Activated naive CD4-positive, alpha-beta T cell treated with anti-CD3 and anti-CD28 coated beads, Interleukin-2, amount 50 U/mL, for 72 hours (primary cell): ENCODE measurements around the gene SPATA2L. TPM values are rescaled to one million over a fixed set of nuclear protein-coding genes. Genes with fewer than 3 reads are reported as not detected.

ENCODE experiments used
- ATAC-seq, 2 donors: fragments of 150-1000 bp; cut with Tn5 transposase; 2 replicates each; pipeline ENCODE4 v1.10.0; 2021; ENCODE audit warnings: mild to moderate bottlenecking in 2 of 2, moderate library complexity in 2 of 2
- DNase-seq, 2 donors: peaks; one replicate each; pipeline ENCODE4 v3.0.0; 2021 to 2022; ENCODE audit warnings: low spot score in 2 of 2
- H3K27ac Mint-ChIP-seq, 2 donors: one replicate each; pipeline ENCODE4 v1.8.0; 2022; ENCODE audit warnings: mild to moderate bottlenecking in 2 of 2, mixed read lengths in 2 of 2
- H3K36me3 Mint-ChIP-seq, 2 donors: one replicate each; pipeline ENCODE4 v1.8.0; 2022; ENCODE audit warnings: mixed read lengths in 2 of 2
- H3K9me3 Mint-ChIP-seq, 2 donors: one replicate each; pipeline ENCODE4 v1.8.0; 2022; ENCODE audit warnings: mixed read lengths in 2 of 2
- total RNA-seq, 2 donors: library from RNA; stranded (reverse); gene quantifications; one replicate each; pipeline ENCODE4 v1.2.3, GENCODE V29; 2022

Gene SPATA2L
- total RNA-seq, 2 donors from 2014 or later, result 1.3 to 7.0 TPM

DNA sequence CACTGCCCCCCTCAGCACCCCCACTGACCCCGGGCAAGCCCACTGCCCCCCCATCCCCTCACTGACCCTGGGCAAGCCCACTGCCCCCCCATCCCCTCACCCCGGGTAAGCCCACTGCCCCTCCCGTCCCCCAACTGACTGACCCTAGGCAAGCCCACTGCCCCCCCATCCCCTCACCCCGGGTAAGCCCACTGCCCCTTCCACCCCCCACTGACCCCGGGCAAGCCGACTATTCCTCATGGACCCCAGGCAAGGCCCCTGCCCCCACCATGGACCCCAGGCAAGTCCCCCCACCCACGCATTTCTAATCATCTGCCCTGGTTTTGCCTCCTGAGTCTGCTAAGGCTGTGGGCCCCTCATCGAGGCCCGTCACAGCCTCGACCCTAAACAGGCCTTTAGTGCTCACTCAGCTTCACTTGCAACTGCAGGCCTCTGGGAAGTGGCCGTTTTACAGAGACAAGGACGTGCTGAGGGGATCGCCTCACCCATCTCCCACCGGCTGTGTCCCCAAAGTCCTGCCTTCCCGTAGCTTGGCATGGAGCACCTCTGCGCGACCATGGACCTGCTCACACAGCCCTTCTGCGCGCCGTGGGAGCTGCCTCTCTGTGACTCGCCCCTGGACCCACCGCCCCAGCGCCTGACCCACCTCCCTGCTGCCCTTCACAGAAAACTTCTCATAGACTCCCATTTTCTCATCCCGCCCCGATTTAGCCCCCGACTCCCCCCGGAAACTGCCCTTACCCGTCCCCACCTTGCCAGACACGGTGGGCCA, 15.6 kb upstream of the SPATA2L start:
- H3K9me3 Mint-ChIP-seq, result no peaks in the 10 kb centered on the region
- H3K36me3 Mint-ChIP-seq, result peaks cover 0 to 14% of the 10 kb centered on the region in 2 donors
- DNase-seq (no peak), ATAC-seq (no peak)
- no peak overlapping the region for H3K27ac Mint-ChIP-seq

GRCh38 chr16:89716493-89716892, 15.0 kb upstream of the SPATA2L start:
- no peaks in the 10 kb centered on the region for H3K9me3 Mint-ChIP-seq
- ATAC-seq (no peak), DNase-seq (no peak)
- H3K36me3 Mint-ChIP-seq, result peaks cover 0 to 14% of the 10 kb centered on the region in 2 donors
- no peak overlapping the region for H3K27ac Mint-ChIP-seq

- H3K36me3 Mint-ChIP-seq, result peaks cover 0 to 14% of the 10 kb centered on the region in 2 donors
- peak in 1 of 2 donors; percentile 5 for ATAC-seq
- H3K27ac Mint-ChIP-seq, result peak overlapping the region in 1 of 2 donors; percentile 46
- H3K9me3 Mint-ChIP-seq, result no peaks in the 10 kb centered on the region
- no peak for DNase-seq
Observed at GRCh38 chr16:89712274-89712781, 10.8 kb upstream of the SPATA2L start.

DNA sequence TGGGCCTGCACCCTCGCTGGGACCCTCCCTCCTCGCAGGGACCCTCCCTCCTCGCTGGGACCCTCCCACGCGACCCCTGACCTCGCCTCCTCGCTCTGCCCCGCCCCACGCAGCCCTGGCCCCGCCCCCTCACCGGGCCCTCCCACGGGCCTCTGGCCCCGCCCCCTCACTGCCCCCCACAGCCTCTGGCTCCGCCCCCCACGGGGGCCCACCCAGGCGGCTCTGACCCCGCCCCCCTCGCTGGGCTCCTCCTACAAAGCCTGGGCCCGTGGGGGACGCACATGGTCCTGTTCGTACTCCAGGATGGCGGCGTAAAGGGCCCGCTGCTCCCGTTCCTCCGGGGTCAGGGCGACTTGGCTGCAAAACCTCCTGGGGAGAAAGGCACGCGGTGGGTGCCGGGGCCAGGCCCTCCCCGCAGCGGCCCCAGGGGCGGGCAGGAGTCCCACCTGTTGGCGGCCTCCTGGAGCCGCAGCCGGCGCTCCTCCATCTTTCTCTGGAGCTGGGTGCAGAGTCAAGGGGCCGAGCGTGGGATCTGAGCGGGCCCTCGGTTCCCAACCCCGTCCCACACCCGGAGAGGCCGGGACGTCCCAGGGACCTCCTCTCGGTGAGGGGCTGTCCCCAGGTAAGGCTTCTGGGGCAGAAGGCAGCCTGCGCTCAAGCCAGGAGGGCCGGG, 10.2 kb upstream of the SPATA2L start:
- peak; percentile 72 to 89 for ATAC-seq
- Mint-ChIP-seq H3K9me3 (no peaks in the 10 kb centered on the region), H3K36me3 (peaks cover 0 to 14% of the 10 kb centered on the region in 2 donors), H3K27ac (peak overlapping the region in 1 of 2 donors; percentile 46)
- DNase-seq, result peak in 1 of 2 donors; percentile 96

GRCh38 chr16:89710709-89711564, 9.4 kb upstream of the SPATA2L start:
- DNase-seq, result no peak
- peak in 1 of 2 donors; percentile 21 for ATAC-seq
- Mint-ChIP-seq H3K27ac (no peak overlapping the region), H3K9me3 (no peaks in the 10 kb centered on the region), H3K36me3 (peaks cover 0 to 14% of the 10 kb centered on the region in 2 donors)

GRCh38 chr16:89709716-89710432, 8.4 kb upstream of the SPATA2L start:
- Mint-ChIP-seq H3K9me3 (no peaks in the 10 kb centered on the region), H3K36me3 (peaks cover 0 to 11% of the 10 kb centered on the region in 2 donors), H3K27ac (no peak overlapping the region)
- no peak for ATAC-seq
- no peak for DNase-seq

DNA sequence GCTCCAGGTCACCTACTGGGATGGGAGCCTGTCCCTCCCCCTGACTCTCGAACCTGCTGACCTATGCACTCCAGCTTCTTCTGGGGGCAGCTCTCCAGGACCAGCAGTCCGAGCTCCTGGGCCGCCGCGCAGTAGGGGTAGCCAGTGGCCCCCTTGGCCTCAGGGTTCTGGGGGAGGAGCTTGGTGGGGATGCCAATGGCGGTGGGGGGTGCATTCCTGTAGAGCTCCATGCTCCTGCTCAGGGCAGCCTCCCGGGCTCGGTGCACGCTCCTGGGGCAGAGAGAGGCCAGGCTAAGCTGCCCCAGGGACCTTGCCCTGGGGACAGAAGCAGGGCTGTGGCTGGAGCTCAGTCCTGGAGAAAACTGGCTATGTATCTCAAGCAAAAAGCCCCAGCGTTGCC, 7.7 kb upstream of the SPATA2L start:
- ATAC-seq, result no peak
- peaks cover 0 to 4% of the 10 kb centered on the region in 2 donors for H3K36me3 Mint-ChIP-seq
- H3K9me3 Mint-ChIP-seq, result no peaks in the 10 kb centered on the region
- no peak overlapping the region for H3K27ac Mint-ChIP-seq
- no peak for DNase-seq

GRCh38 chr16:89708481-89708931, 7.0 kb upstream of the SPATA2L start:
- DNase-seq (no peak), ATAC-seq (no peak)
- Mint-ChIP-seq H3K36me3 (no peaks in the 10 kb centered on the region), H3K9me3 (no peaks in the 10 kb centered on the region), H3K27ac (no peak overlapping the region)

DNA sequence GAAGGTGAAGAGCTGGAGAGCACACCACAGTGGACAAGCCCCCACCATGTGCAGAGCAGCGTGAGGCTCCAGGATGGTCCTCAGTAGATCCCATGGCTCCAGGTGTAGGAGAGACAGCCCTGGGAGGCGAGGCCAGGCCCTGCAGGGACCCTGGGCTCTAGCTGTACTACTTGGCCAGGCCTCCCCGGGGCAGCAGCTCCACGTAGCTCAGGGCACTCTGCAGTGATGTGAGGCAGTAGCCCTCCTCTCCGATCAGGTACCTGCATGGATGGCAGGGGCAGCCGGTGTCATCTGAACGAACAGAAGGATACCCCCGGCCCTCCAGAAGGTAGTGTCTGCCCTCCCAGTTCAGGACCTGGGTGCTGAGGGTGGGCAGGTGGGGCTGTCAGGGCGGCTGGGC, 6.2 kb upstream of the SPATA2L start:
- ATAC-seq (no peak), DNase-seq (no peak)
- no peaks in the 10 kb centered on the region for H3K36me3 Mint-ChIP-seq
- H3K27ac Mint-ChIP-seq, result peak overlapping the region in 1 of 2 donors; percentile 72
- no peaks in the 10 kb centered on the region for H3K9me3 Mint-ChIP-seq

- ATAC-seq (no peak), DNase-seq (no peak)
- H3K9me3 Mint-ChIP-seq, result no peaks in the 10 kb centered on the region
- H3K36me3 Mint-ChIP-seq, result no peaks in the 10 kb centered on the region
- H3K27ac Mint-ChIP-seq, result no peak overlapping the region
Observed at GRCh38 chr16:89706518-89707260, 5.2 kb upstream of the SPATA2L start.

DNA sequence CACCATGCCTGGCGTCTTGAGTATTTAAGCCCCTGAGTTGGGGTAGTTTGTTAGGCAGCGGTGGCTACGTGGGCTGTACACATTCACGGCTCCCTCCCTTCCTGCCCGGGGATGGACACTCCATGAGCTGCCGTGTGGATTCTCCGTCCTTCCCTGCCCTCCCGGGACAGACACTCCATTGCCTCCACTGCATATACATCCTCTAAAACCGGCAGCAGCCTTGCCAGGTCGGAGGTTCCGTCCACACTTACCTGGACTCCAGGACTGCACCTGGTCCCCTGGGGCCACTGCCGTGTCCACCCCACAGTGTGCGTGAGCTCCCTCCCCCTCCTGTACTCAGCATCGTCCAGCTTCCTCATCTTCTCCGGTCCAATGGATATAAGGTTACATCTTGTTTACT, 3.5 kb upstream of the SPATA2L start:
- ATAC-seq (no peak), DNase-seq (no peak)
- no peaks in the 10 kb centered on the region for H3K36me3 Mint-ChIP-seq
- H3K27ac Mint-ChIP-seq, result no peak overlapping the region
- no peaks in the 10 kb centered on the region for H3K9me3 Mint-ChIP-seq

GRCh38 chr16:89704281-89704680, 2.8 kb upstream of the SPATA2L start:
- H3K27ac Mint-ChIP-seq, result no peak overlapping the region
- ATAC-seq (no peak), DNase-seq (no peak)
- no peaks in the 10 kb centered on the region for H3K36me3 Mint-ChIP-seq
- H3K9me3 Mint-ChIP-seq, result no peaks in the 10 kb centered on the region

- no peaks in the 10 kb centered on the region for H3K36me3 Mint-ChIP-seq
- H3K27ac Mint-ChIP-seq, result peak overlapping the region; percentile 64 to 85
- DNase-seq, result peak in 1 of 2 donors; percentile 64
- no peaks in the 10 kb centered on the region for H3K9me3 Mint-ChIP-seq
- ATAC-seq, result peak; percentile 27 to 46
Observed at GRCh38 chr16:89700649-89701424, 668 bp downstream of the SPATA2L start.

DNA sequence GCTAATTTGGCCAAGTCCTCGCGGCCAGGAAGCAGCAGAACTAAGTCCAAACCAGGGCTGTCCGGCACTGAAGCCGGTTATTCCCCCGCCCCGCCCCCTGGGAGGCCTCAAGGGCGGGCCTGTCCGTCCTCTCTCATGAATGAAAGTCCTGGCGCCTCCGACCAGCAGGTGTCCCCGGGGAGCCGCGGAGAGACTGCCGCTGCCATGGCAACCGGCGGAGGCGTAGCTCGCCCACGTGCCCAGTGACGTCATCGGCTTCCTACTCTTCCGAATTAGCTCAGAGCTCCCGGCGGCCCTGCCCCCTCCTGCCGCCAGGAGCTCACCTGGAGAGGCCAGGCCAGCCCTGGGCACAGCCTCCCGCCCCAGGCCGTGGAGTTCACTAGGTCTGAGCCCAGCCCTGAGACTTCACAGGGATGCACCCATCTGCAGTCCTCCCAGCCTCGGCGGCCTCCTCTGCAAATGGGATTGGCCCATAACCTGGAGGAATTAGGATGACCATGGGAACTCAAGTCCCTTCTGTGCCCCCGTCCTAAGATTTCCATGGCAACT, 1.3 kb downstream of the SPATA2L start:
- no peaks in the 10 kb centered on the region for H3K9me3 Mint-ChIP-seq
- H3K27ac Mint-ChIP-seq, result peak overlapping the region; percentile 64 to 85
- ATAC-seq (peak; percentile 34 to 54), DNase-seq (peak; percentile 96 to 99)
- no peaks in the 10 kb centered on the region for H3K36me3 Mint-ChIP-seq
